SK-MEL-5 (cell line): ENCODE measurements around the gene DOK3. TPM values are rescaled to one million over a fixed set of nuclear protein-coding genes. Genes with fewer than 3 reads are reported as not detected.
A peak's percentile ranks its signal among the peaks of the same experiment; 100 is the strongest.
"Not testable (repeated sequence)": the region's sequence is repeated elsewhere in the genome, so short reads cannot be mapped to it uniquely, and the experiment has no call there.

ENCODE experiments used
- DNase-seq: peaks from one replicate; pipeline ENCODE4 v3.0.0-alpha.2; 2016; ENCODE audit warnings: low read depth, low spot score
- in situ Hi-C: cut with HindIII; loops from 2 replicates; pipeline ENCODE4 v1.10.0; 2016; ENCODE audit warnings: low sequenced_read_pairs, high pct_unique_total_duplicates, low pct_unique_long_range_greater_than_20kb
- total RNA-seq: library from RNA; depleted of rRNA; stranded (reverse); fragments of >200 nt; shearing (Covaris generic); gene quantifications from 2 replicates; pipeline ENCODE4 v1.2.3, GENCODE V29; 2014

Gene DOK3
- total RNA-seq, 1 experiment from 2014 or later = 2.0 TPM

- in situ Hi-C loops = no loop called here
- DNase-seq = no peak
Observed at GRCh38 chr5:177492841-177493240, 16.8 kb downstream of the DOK3 start.

GRCh38 chr5:177491983-177492746 is 17.5 kb downstream of the DOK3 start:
- DNase-seq = no peak
- in situ Hi-C loops = no loop called here

GRCh38 chr5:177491429-177491945 is 18.1 kb downstream of the DOK3 start:
- peak; percentile 64 for DNase-seq
- in situ Hi-C loops = no loop called here

GRCh38 chr5:177490992-177491391 is 18.6 kb downstream of the DOK3 start:
- in situ Hi-C loops = no loop called here
- DNase-seq = no peak

GRCh38 chr5:177490311-177490991 is 19.2 kb downstream of the DOK3 start:
- in situ Hi-C loops = no loop called here
- no peak for DNase-seq

- in situ Hi-C loops = no loop called here
- no peak for DNase-seq
Observed at GRCh38 chr5:177489119-177489716, 20.4 kb downstream of the DOK3 start.

- in situ Hi-C loops = no loop called here
Observed at GRCh38 chr5:177487975-177488374, 21.7 kb downstream of the DOK3 start.

GRCh38 chr5:177487144-177487543 is 22.5 kb downstream of the DOK3 start:
- in situ Hi-C loops = no loop called here
- no peak for DNase-seq

More at GRCh38 chr5:177487975-177488374, 21.7 kb downstream of the DOK3 start:
- no peak for DNase-seq

GRCh38 chr5:177486256-177486655 is 23.4 kb downstream of the DOK3 start:
- no peak for DNase-seq
- in situ Hi-C loops = no loop called here

GRCh38 chr5:177485753-177486152 is 23.9 kb downstream of the DOK3 start:
- in situ Hi-C loops, DNase-seq: not testable (repeated sequence)

- no peak for DNase-seq
- in situ Hi-C loops = no loop called here
Observed at GRCh38 chr5:177484902-177485549, 24.6 kb downstream of the DOK3 start.

- in situ Hi-C loops = no loop called here
- no peak for DNase-seq
Observed at GRCh38 chr5:177483994-177484901, 25.4 kb downstream of the DOK3 start.

GRCh38 chr5:177483042-177483441 is 26.6 kb downstream of the DOK3 start:
- DNase-seq = no peak
- in situ Hi-C loops = no loop called here

- DNase-seq = no peak
- in situ Hi-C loops = no loop called here
Observed at GRCh38 chr5:177482359-177482795, 27.2 kb downstream of the DOK3 start.

- DNase-seq = no peak
- in situ Hi-C loops = no loop called here
Observed at GRCh38 chr5:177479774-177480173, 29.9 kb downstream of the DOK3 start.

GRCh38 chr5:177478711-177479646 is 30.6 kb downstream of the DOK3 start:
- DNase-seq = no peak
- in situ Hi-C loops = no loop called here
